GM23248 (cell line): Measurements from ENCODE around the gene NAXE. TPM values are rescaled to one million over a fixed set of nuclear protein-coding genes. Genes with fewer than 3 reads are reported as not detected.
"Not testable (repeated sequence)": the region's sequence is repeated elsewhere in the genome, so short reads cannot be mapped to it uniquely, and the experiment has no call there.

Experiments used
- DNase-seq: peaks from one replicate; pipeline ENCODE4 v3.0.0-alpha.2; 2015
- H2AFZ ChIP-seq: fragments of 200-600 bp; sonication (generic); 2 replicates; pipeline ENCODE4 v1.6.1; 2016; ENCODE audit warnings: antibody characterized with exemption
- H3F3A ChIP-seq: fragments of 200-600 bp; sonication (generic); 2 replicates; pipeline ENCODE4 v1.6.1; 2016; ENCODE audit warnings: mild to moderate bottlenecking, antibody characterized with exemption, mixed run types; ENCODE audit not compliant: insufficient read depth
- H3K27ac ChIP-seq: fragments of 200-600 bp; sonication (generic); 2 replicates; pipeline ENCODE4 v1.5.1; 2016; ENCODE audit warnings: mild to moderate bottlenecking
- H3K27me3 ChIP-seq: fragments of 200-600 bp; sonication (generic); replicated peaks from 2 replicates; pipeline ENCODE4 v1.6.1; 2016; ENCODE audit warnings: mild to moderate bottlenecking; ENCODE audit not compliant: insufficient read depth
- H3K36me3 ChIP-seq: fragments of 200-600 bp; sonication (generic); 2 replicates; pipeline ENCODE4 v1.6.1; 2016; ENCODE audit warnings: low read depth, mild to moderate bottlenecking
- H3K4me1 ChIP-seq: fragments of 200-600 bp; sonication (generic); 2 replicates; pipeline ENCODE4 v1.6.1; 2016; ENCODE audit warnings: mild to moderate bottlenecking; ENCODE audit not compliant: insufficient read depth
- H3K4me2 ChIP-seq: fragments of 200-600 bp; sonication (generic); one replicate; pipeline ENCODE4 v1.6.1; 2016; ENCODE audit warnings: mild to moderate bottlenecking; ENCODE audit not compliant: unreplicated experiment
- H3K4me3 ChIP-seq: fragments of 200-600 bp; sonication (generic); 2 replicates; pipeline ENCODE4 v1.5.1; 2016; ENCODE audit warnings: mild to moderate bottlenecking
- H3K79me2 ChIP-seq: fragments of 200-600 bp; sonication (generic); 2 replicates; pipeline ENCODE4 v1.6.1; 2016; ENCODE audit warnings: mild to moderate bottlenecking; ENCODE audit not compliant: insufficient read depth
- H3K9ac ChIP-seq: fragments of 200-600 bp; sonication (generic); 2 replicates; pipeline ENCODE4 v1.6.1; 2016; ENCODE audit warnings: mild to moderate bottlenecking
- H3K9me2 ChIP-seq: fragments of 200-600 bp; sonication (generic); 2 replicates; pipeline ENCODE4 v1.6.1; 2016; ENCODE audit warnings: mixed run types, mild to moderate bottlenecking, moderate library complexity; ENCODE audit not compliant: insufficient read depth
- H3K9me3 ChIP-seq: fragments of 200-600 bp; sonication (generic); one replicate; pipeline ENCODE4 v1.6.1; 2017; ENCODE audit warnings: low read depth
- H4K20me1 ChIP-seq: fragments of 200-600 bp; sonication (generic); 2 replicates; pipeline ENCODE4 v1.6.0; 2016; ENCODE audit not compliant: insufficient read depth
- EZH2 ChIP-seq: fragments of 200-600 bp; sonication (generic); IDR thresholded peaks from 2 replicates; pipeline ENCODE4 v1.6.1; 2018; ENCODE audit warnings: antibody characterized with exemption, mild to moderate bottlenecking; ENCODE audit not compliant: insufficient read depth, poor library complexity, severe bottlenecking
- EZH2phosphoT487 ChIP-seq: fragments of 200-600 bp; sonication (generic); IDR thresholded peaks from 2 replicates; pipeline ENCODE4 v1.6.1; 2018; ENCODE audit warnings: antibody characterized with exemption, moderate library complexity, mild to moderate bottlenecking, low read depth; ENCODE audit not compliant: insufficient read depth
- whole genome bisulfite sequencing, 2 experiments: methylation state at CpG; one replicate each; pipeline ENCODE4 v1.1.6; 2015 to 2017; ENCODE audit warnings: low lambda C conversion rate in 2 of 2, low coverage in 1 of 2; ENCODE audit errors: missing lambda C conversion rate in 2 of 2; 5-methylcytosine and 5-hydroxymethylcytosine counted together
- in situ Hi-C: fragments of 300-500 bp; cut with MboI; formaldehyde crosslinking; loops from 2 replicates; pipeline ENCODE4 v1.15.0; 2020
- polyA plus RNA-seq: library from polyadenylated mRNA; unstranded; fragments of >200 nt; fragmentation: Nextera tagmentation; extraction: Ambion mirVana; gene quantifications from 2 replicates; pipeline ENCODE4 v1.2.1, GENCODE V29; 2016
- total RNA-seq: library from RNA; depleted of rRNA; stranded (reverse); fragments of >200 nt; shearing (Covaris generic); gene quantifications from 2 replicates; pipeline ENCODE4 v1.2.3, GENCODE V29; 2014

The NAXE gene
- total and polyA plus RNA-seq, 2 experiments from 2014 or later: 51.2 to 87.4 TPM

- Histone ChIP-seq H3K79me2 (no peaks in the 10 kb centered on the region), H3F3A (no peaks in the 10 kb centered on the region), H3K4me2 (peak overlapping the region; percentile 48), H3K27ac (no peak overlapping the region), H4K20me1 (no peaks in the 10 kb centered on the region), H2AFZ (no peak overlapping the region), H3K4me3 (no peak overlapping the region), H3K9me2 (no peaks in the 10 kb centered on the region), H3K9me3 (no peaks in the 10 kb centered on the region), H3K27me3 (peaks cover 55% of the 10 kb centered on the region), H3K36me3 (no peaks in the 10 kb centered on the region), H3K4me1 (no peaks in the 10 kb centered on the region), H3K9ac (no peak overlapping the region)
- in situ Hi-C loops: no loop called here
- TF ChIP-seq EZH2phosphoT487: no peak; the same call in 1 of the 2 replicates
- peak; percentile 60 for TF ChIP-seq EZH2
- 0 to 1% methylated on average over 26 to 43 of the region's 45 CpGs for WGBS, 2 experiments
- DNase-seq: peak; percentile 56
These were observed 34.0 kb downstream of the NAXE start for GRCh38 chr1:156625436-156626078.

DNA sequence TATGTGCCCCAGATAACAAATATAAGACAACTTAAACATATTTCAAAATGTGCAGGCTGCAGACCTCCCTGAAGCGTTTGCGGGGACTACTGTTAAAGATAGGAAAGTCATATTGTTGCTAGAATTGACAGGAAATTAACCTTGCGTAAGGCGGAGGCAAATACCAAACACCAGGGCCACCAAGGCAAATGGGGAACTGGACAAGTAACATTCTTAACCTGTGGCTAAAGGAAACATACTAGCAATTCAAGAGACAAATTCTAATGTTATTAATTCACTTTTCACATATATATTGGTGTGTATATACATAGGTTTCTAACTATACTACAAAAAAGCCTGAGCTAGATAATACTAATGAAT is 34.5 kb downstream of the NAXE start:
- no peak overlapping the region for H3K9ac ChIP-seq
- H3K9me3 ChIP-seq: no peaks in the 10 kb centered on the region
- H3K79me2 ChIP-seq: no peaks in the 10 kb centered on the region
- DNase-seq: no peak
- no peak overlapping the region for H2AFZ ChIP-seq
- no peaks in the 10 kb centered on the region for H3K36me3 ChIP-seq
- H3K4me3 ChIP-seq: no peak overlapping the region
- H3K4me2 ChIP-seq: no peak overlapping the region
- H3F3A ChIP-seq: no peaks in the 10 kb centered on the region
- H3K9me2 ChIP-seq: no peaks in the 10 kb centered on the region
- H3K27me3 ChIP-seq: peaks cover 57% of the 10 kb centered on the region
- TF ChIP-seq EZH2phosphoT487 (no peak), EZH2 (no peak)
- H3K4me1 ChIP-seq: no peaks in the 10 kb centered on the region
- 47 to 49% methylated on average over 4 of the region's 4 CpGs for WGBS, 2 experiments
- H3K27ac ChIP-seq: no peak overlapping the region
- no peaks in the 10 kb centered on the region for H4K20me1 ChIP-seq
- in situ Hi-C loops: no loop called here

- Histone ChIP-seq H3K4me1 (no peaks in the 10 kb centered on the region), H3K4me3 (no peak overlapping the region), H3K9me2 (no peaks in the 10 kb centered on the region), H3K9me3 (no peaks in the 10 kb centered on the region), H3K36me3 (no peaks in the 10 kb centered on the region), H3K79me2 (no peaks in the 10 kb centered on the region), H4K20me1 (no peaks in the 10 kb centered on the region), H3K9ac (no peak overlapping the region), H2AFZ (no peak overlapping the region), H3F3A (no peaks in the 10 kb centered on the region), H3K27ac (no peak overlapping the region), H3K27me3 (peaks cover 66% of the 10 kb centered on the region), H3K4me2 (no peak overlapping the region)
- 95 to 97% methylated on average over 2 of the region's 2 CpGs for WGBS, 2 experiments
- TF ChIP-seq EZH2phosphoT487 (no peak), EZH2 (no peak)
- DNase-seq: peak; percentile 59
- in situ Hi-C loops: no loop called here
These were observed 35.8 kb downstream of the NAXE start for GRCh38 chr1:156627313-156627880.

GRCh38 chr1:156629823-156630449 is 38.4 kb downstream of the NAXE start:
- H3K9me3 ChIP-seq: no peaks in the 10 kb centered on the region
- H3K36me3 ChIP-seq: no peaks in the 10 kb centered on the region
- H3K9me2 ChIP-seq: no peaks in the 10 kb centered on the region
- DNase-seq: no peak
- no peak overlapping the region for H3K9ac ChIP-seq
- in situ Hi-C loops: no loop called here
- H4K20me1 ChIP-seq: no peaks in the 10 kb centered on the region
- H3K4me1 ChIP-seq: no peaks in the 10 kb centered on the region
- no peaks in the 10 kb centered on the region for H3F3A ChIP-seq
- no peak overlapping the region for H3K4me3 ChIP-seq
- H3K79me2 ChIP-seq: no peaks in the 10 kb centered on the region
- TF ChIP-seq EZH2 (no peak), EZH2phosphoT487 (no peak)
- H3K27ac ChIP-seq: no peak overlapping the region
- no peak overlapping the region for H2AFZ ChIP-seq
- WGBS, 2 experiments: 67 to 71% methylated on average over 8 of the region's 8 CpGs
- peaks cover 62% of the 10 kb centered on the region for H3K27me3 ChIP-seq
- no peak overlapping the region for H3K4me2 ChIP-seq

DNA sequence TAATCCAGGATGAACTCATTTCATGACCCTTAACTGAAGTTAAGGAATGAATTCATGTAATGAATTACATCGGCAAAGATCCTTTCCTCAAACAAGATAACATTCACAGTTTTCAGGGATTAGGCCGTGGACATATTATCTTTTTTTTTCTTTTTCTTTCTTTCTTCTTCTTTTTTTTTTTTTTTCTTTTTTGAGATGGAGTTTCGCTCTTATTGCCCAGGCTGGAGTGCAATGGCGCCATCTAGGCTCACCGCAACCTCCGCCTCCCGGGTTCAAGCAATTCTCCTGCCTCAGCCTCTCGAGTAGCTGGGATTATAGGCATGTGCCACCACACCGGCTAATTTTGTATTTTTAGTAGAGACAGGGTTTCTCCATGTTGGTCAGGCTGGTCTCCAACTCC is 39.6 kb downstream of the NAXE start:
- H3K79me2 ChIP-seq, H3K9me2 ChIP-seq, H3K36me3 ChIP-seq, in situ Hi-C loops, H3K4me2 ChIP-seq, H2AFZ ChIP-seq, DNase-seq, H3K9me3 ChIP-seq, H3K4me3 ChIP-seq, H3K9ac ChIP-seq, H3K4me1 ChIP-seq, H3K27ac ChIP-seq, H4K20me1 ChIP-seq, H3F3A ChIP-seq: not testable (repeated sequence)
- 36 to 44% methylated on average over 7 to 9 of the region's 9 CpGs for WGBS, 2 experiments
- peaks cover 57% of the 10 kb centered on the region for H3K27me3 ChIP-seq
